NCI-H526 treated with DMSO at 0.1 percent for 48 hours (cell line): ENCODE results near the gene TALDO1.
A peak's percentile ranks its signal among the peaks of the same experiment; 100 is the strongest.

Source experiments
- DNase-seq: peaks from one replicate; lab custom pipeline; 2025; lab: John Stamatoyannopoulos, UW

TALDO1 gene

DNA sequence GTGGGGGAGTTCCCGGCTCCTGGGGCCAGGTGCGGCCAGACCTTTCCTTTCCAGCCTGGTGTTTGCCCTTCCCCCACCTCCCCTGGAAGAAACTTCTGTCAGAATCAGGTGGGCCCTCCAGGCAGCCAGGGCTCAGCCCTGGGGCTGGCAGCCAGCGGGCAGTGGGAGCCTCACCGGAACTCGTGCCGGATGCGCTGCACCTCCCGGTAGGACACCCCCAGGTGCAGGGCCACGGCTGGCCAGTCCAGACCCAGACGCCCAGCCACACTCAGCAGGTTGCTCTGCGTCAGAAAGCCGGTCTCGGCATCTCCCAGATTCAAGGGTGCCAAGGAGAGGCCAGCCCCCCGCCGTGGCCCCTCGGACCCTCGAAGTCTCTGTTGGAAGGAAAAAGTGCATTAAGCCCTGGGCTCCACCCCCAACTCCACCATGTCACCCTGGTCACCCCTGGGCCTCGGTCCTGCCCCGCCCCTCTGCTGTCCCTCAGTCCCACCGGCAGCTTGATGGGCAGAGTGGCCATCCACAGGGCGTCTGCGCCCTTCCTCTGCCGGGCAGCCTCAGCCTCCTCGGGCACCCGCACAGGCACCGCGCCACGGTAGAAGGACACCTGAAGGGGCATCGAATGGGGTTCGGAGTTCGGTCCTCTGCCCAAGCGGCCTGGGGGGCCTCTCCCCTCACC is 52.5 kb downstream of the TALDO1 start:
- no peak for DNase-seq

DNA sequence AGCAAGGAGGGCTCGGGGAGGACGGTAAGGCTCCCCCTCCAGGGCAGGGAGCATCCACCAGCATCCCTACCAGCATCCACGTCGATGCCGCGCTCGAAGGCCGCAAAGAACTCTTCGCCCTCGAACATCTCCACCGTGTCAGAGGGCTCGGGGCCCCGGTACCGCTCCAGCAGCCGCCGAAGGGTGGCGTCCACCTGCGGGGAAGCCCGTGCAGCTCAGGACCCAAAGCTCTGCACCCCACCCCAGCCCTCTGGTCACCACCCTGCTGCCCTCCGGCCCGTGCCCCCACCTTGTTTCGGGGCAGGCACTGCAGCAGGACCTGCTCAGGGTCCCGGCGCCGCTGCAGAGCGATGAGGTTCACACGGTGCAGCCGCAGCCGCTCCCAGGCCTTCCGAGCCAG is 53.2 kb downstream of the TALDO1 start:
- DNase-seq = no peak

DNA sequence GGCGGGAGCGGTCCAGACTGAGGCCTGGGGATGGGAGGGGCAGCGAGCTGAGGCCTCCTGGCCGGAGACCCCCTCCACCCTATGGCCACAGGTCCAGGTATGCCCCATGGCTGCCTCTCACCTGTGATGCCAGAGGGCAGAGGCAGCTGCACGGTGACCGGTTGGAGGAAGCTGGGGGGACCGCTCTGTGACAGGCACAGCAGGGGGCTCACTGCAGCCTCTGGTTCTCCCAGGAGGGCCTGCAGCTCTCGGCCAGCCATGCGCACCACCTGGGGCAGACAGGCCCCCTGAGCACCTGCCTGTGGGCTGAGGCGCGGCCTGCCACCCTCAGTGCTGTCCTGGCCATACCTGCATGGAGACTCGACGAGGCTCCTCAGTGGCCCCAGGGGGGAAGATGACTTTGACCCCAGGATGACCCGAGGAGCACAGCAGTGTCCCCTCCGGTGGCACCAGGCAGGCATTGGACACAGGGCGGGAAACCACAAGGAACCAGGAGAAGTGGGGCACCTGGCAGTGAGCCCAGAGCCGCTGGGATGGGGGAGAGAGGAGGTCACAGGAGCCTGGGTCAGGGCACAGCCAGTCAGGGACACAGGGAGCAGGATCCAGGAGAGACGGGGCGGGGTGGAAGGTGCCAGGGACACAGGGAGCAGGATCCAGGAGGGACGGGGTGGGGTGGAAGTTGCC is 54.0 kb downstream of the TALDO1 start:
- no peak for DNase-seq

DNA sequence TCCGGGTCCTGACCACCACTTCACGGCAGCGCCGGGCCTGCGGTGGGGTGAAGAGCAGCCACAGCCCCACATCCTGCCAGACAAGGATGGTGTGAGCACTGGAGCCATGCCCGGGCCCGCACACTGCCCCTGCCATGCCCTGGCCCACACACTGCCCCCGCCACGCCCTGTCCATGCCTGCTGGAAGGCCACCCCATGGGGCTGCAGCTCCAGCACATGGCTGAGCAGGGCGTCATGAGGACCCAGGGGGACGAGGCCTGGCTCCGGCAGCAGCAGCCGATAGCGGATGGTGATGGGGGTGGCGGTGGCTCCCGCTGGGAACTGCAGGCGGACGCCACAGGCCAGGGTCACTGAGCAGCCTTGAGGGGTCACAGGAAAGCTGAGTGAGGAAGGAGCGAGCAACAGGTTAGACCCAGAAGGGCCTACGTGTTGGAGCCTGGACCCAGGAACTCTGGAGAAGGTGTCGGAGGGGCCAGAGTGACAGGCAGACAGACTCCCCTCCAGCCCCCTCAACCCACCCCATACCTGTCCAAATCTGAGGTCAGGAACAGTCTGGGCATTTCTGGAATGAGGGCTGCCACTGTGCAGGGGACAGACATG is 54.9 kb downstream of the TALDO1 start:
- DNase-seq = no peak

DNA sequence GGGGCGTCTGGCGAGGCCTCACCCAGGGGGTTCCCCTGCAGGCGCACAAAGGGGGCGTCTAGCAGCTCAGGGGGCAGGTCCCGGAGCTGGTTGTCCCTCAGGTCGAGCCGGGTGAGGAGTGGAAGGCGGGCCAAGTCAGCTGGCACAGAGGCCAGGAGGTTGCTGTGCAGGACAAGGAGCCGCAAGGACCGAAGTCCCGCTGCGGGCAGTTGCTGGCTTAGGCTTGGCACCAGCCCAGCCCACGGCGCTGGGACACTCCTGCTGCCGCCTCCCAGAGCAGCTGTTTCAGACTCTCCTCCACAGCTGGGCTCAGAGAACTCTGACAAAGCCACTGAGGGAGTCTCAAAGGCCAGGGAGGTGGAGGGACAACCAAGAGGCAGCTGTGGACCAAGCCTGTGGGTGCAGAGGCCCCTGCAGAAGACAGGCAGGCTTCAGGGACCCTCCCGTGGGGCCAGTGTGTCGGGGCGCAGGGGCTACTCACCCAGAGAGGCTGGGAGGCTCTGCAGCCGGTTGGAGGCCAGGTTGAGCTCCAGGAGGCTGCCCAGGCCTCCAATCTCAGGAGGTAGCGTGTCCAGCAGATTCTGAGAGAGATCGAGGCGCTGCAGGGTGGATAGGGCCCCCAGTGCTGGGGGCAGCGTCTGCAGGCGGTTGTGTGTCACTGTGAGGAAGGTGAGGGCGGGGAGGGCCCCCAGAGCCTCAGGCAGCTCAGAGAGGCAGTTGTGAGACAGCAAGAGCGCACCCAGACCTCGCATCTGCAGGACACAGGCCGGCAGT is 55.6 kb downstream of the TALDO1 start:
- DNase-seq = no peak

DNA sequence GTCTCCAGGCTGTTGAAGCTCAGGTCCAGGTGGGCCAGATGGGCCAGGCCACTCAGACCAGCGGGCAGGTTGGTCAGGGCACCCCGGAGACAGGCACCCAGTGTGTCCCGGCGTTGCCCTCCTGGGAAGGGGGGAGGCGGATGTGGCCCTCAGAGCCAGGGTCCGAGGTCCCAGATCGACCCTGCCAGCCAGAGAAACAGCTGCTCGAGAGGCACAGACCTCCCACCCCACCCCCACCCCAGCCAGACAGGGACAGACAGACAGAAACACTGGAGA is 56.1 kb downstream of the TALDO1 start:
- DNase-seq = no peak

DNA sequence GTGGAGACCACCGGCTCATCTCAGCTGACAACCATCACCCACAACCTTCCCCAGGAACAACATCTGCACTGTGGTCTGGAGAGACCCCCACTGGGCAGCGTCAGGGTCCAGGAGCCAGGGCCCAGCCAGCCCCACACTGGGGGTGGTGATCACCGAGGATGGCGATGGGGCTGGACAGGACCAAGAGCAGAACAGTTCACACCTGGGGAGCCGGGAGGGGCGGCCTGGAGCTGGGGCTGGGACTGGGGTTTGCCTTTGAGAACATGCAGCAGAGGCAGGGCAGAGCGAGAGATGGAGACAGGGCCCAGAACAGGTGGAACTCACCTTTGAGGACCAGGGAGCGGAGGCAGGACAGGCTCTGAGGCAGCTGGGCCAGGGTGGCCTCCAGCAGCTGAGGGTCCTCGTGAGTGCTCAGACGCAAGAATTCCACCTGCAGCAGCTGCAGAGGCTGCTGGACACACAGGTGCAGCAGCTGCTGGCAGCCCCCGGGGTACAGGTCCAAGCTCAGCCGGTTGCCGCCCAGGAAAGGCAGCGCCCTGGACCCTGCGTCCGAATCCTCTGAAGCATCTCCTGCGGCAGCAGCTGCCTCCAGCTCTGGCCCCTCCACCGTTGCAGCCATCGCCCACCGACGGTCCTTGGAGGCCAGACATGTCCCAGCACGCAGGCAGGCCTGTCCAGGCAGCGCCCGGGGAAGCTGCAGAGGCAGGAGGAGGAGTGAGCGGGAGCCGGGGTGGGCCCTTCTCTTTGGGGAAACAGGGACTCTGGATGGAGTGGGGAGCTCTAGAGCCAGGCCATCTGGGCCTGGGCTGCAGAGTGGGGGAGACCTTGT is 56.7 kb downstream of the TALDO1 start:
- peak; percentile 81 for DNase-seq

DNA sequence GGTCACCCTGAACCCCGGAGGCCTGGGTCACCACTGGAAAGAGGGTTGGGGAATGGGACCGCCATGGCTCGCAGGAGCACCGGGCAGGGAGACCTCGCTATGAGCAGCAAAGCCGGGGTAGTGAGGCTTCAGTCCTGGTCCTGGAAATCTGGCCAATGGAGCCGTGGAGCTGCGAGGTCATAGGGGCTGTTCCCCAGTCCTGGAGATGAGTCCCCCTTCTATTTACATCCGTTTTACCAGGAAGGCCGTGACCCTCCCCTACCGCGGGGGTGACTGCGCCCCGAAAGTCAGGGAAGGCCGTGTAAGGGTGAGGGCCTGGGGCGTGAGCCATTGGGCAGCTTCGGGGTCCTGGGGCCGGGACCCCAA is 57.3 kb downstream of the TALDO1 start:
- no peak for DNase-seq

DNA sequence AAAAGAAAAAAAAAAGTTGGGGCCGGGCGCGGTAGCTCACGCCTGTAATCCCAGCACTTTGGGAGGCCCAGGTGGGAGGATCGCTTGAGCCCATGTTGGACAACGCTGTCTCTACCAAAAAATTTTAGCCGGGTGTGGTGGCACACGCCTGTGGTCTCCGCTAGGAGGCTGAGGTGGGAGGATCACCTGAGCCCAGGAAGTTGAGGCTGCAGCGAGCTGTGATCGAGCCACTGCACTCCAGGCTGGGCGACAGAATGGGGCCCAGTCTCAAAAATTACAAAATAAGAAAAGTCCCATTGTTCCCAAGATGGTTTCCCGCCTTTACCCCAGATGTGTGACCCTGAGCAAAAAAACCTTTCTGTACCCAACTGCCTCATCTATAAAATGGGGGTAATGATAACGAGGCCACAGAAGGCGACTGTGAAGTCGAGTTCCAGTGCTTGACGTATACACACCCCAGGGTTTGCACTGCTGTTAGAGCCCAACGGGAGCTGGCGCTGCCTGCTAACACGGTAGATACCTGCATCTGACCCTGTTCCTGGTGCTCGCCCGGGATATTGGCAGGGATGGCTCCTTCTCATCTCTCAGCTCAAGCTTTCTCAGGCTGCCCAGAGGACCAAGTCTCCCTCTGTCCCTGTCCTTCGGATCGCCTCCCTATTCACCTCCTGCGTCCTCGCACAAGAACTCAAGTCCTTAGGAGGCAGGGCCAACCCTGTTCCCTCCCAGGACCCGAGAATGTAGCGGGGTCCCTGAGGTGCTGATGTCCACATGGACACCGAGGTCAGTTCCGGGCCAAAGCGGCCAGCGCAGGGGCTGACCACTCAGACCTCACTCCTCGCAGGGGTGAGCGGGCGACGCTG is 61.4 kb downstream of the TALDO1 start:
- no peak for DNase-seq

DNA sequence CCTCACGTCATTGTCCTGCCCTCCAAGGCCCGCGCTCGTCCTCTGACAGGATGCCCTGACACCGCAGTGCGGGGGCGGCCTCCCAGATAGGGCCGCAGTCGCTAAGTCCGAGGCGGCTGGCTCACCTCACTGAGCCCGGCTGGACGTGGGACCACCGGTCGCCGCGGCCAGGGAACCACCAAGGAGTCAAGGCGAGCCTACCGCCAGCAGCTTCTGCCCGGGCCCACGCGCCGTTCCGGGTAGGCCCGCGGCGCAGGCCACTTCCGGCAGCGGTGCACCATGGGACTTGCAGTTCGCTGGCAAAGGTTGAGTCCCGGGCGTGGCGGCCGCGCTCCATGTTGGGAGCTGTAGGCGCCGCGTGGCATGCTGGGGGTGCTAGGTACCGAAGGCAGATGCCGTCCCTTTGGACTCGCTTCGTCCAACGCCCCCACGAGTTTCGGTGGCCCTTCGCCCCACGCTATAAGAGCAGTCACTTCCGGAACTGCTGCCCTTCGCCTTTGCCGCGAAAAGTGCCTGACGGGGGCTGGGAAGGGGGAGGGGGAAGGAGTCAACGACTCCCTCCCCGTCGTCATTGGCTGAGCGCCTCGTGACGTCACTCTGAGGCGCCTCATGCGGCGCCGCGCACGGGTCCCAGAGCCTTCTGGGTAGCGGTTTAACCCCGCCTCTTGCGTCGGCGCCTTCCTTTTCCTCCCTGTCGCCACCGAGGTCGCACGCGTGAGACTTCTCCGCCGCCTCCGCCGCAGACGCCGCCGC is 62.2 kb downstream of the TALDO1 start, which contains the start of gene RPLP2:
RPLP2 (plus strand) TSS at position 681 of the 753 bp plus-strand sequence. CDS start 268 bp downstream, outside the sequence.
- DNase-seq = peak; percentile 98

DNA sequence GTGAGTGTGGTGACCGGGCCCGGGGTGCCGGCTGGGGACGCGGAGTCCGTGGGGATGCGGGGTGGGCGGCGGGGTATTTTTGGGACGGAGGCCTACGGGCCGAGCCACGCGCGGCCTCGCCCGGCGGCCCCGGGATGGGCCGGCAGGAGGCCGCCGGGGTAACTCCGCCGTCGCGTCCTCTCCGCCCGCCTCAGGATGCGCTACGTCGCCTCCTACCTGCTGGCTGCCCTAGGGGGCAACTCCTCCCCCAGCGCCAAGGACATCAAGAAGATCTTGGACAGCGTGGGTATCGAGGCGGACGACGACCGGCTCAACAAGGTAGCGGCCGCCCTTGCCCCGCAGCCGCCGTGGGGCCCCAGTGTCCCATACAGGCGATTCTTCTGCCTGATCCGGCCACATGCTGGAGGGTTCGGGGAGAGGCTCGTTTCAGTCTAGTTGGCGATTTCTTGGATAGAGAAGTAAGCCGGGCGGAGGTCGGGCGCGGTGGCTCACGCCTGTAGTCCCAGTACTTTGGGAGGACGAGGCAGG is 62.8 kb downstream of the TALDO1 start:
- DNase-seq = no peak

DNA sequence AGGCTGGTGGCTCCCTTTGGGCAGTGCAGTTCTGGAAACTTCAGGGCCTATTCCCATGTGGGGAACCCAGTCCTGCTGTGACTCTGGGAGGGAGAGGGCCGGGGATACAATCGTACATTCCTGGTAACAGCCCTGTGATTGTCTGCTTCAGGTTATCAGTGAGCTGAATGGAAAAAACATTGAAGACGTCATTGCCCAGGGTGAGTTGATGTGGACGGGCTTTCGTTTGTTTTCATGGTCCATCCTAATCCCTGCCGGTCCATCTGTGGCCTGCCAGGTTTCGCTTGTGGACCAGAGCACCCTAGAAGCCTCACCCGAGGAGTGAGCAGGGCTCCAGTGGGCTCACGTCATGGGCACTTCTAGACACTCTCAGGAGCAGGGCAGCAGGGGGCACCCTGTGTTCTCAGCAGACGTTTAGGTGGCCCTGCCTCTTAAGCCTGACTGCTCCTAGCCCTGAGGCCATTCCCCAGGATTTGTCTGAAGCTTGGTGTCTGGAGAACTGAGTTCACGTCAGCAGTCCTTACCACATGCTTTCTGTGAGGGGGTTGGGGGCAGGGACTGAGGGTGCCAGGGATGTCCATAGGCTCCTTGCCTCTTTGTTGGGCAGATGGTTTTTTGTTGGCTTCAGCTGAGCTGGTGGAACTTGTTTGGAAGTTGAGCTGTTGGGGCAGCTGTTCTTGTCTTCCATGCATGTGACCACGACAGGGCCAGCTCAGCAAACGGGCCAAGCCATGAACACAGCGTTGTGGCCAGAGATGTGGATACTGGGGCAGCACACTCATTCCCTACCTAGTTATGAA is 64.4 kb downstream of the TALDO1 start:
- DNase-seq = no peak

DNA sequence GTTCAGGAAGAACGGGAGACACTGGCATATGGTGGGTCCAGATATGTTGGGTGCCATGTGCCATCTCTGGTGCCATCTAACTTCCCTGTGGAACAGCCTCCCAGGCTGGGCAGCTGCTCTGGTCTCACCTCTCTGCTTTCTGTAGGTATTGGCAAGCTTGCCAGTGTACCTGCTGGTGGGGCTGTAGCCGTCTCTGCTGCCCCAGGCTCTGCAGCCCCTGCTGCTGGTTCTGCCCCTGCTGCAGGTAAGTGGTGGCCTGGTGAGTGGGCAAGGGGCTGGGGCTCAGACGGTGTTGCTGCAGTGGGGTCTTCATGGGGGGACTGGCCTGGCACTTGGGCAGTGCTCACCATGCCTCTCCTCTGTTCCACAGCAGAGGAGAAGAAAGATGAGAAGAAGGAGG is 65.1 kb downstream of the TALDO1 start:
- DNase-seq = no peak

DNA sequence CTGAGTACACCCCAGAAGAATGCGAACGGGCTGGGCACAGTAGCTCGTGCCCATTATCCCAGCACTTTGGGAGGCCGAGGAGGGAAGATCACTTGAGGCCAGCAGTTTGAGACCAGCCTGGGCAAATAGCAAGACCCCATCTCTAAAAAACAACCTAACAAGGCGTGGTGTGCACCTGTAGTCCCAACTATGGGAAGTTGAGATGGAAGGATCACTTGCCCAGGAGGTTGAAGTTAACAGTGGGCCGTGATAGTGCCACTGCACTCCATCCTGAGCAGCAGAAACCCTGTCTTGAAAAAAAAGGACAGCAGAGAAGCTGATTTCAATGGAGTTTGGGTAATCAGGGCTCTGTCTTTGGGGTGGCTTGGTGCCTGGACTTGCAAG is 65.8 kb downstream of the TALDO1 start:
- DNase-seq = no peak

DNA sequence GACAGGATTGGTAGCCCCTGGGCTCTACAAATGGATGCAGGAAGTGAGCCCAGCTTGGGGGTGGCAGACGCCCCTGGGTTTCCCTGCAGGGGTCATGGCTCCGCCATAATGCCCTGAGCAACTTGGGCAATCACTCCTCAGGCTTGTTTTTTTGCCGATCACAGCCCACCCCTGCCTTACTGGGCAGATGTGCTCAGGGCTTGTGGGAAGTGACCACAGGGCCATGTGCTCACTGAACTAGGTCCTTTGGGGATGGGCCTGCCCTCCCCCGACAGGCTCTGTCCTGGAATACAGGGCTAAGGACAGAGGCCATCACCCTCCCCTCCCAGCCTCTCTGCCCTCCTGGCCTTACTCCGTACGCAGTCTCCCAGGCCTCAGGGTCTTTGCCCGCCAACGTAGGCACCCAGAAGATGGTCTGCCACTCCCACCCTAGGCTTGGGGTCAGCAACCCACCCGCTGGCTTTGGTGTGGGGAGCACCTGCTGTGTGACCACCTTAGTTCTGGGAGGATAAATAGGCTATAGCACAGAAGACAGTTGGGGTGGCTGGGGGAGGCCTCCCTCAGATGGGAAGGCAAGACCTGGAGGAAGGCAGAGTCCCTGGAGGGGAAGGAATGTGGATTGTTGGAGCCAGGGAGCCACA is 66.3 kb downstream of the TALDO1 start:
- DNase-seq = no peak
